RWPE1 (cell line): ENCODE data around the gene SPATS1.

Experiments
- CTCF ChIA-PET: fragments of 350-600 bp; sonication (Branson Sonifier 250); formaldehyde crosslinking; extraction: SDS; loops from one replicate; lab custom pipeline; 2021; lab: Yijun Ruan, JAX
- POLR2A ChIA-PET: fragments of 400-600 bp; formaldehyde crosslinking; extraction: SDS; loops from one replicate; lab custom pipeline; 2020; ENCODE audit warnings: antibody characterized with exemption; ENCODE audit not compliant: low non-redundant PET; lab: Yijun Ruan, JAX
- DNase-seq: peaks from one replicate; pipeline ENCODE4 v3.0.0; 2012; ENCODE audit warnings: low spot score
- H3K27ac ChIP-seq: fragments of 450-650 bp; 2 replicates; pipeline ENCODE4 v1.5.1; 2017
- CTCF ChIP-seq: fragments of 450-650 bp; conservative IDR thresholded peaks from 2 replicates; pipeline ENCODE4 v1.5.1; 2017; ENCODE audit warnings: low read depth, mild to moderate bottlenecking

Gene SPATS1

GRCh38 chr6:44298864-44299263 lies 43.6 kb upstream of the SPATS1 start:
- ChIA-PET CTCF (interaction anchor here (0.7 to 1.8 kb wide), 3 partner anchors 10 to 40 kb away, joined by 4 to 7 read pairs (median 5); partner anchors contain the start of gene AARS2), POLR2A (interaction anchor here (1.4 kb wide), 1 partner anchor 10 kb away, joined by 3 read pairs; no protein-coding TSS in a partner anchor)
- no peak for TF ChIP-seq CTCF
- no peak overlapping the region for H3K27ac ChIP-seq
- DNase-seq, result no peak

DNA sequence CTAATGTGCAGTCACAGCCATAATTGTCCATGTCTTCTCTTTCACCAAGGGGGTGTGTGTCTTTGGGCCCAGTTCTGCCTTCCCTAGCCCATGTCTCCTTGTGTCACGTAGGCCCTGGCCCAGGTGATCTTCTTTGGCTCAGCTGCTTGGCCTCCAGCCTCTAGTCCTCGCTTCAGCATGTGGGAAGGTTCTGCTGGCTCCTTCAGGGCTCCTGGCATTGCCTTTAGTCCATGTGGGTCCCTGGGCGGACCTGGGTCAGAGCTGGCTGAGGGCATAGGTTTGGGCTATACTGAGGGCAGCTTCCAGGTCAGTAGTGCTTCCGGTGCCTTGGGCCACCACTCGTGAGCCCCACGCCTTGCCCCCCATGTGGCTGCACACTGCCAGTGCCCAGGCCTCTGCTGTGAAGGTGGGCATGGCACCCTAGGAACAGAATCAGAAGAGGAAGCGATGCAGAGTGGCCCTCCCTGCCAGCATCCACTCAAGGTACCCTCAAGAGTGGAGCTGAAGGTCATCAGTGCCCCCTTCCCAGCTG lies 42.1 kb upstream of the SPATS1 start:
- POLR2A ChIA-PET, result no interaction called here
- CTCF ChIA-PET, result interaction anchor here (1.4 kb wide), 1 partner anchor 13 kb away, joined by 4 read pairs; the partner anchor contains the start of gene AARS2
- no peak for TF ChIP-seq CTCF
- no peak for DNase-seq
- no peak overlapping the region for H3K27ac ChIP-seq

- H3K27ac ChIP-seq, result no peak overlapping the region
- POLR2A ChIA-PET, result no interaction called here
- CTCF ChIA-PET, result interaction anchor here (1.4 kb wide), 1 partner anchor 12 kb away, joined by 4 read pairs; the partner anchor contains the start of gene AARS2
- TF ChIP-seq CTCF, result no peak
- DNase-seq, result no peak
Measured at GRCh38 chr6:44301106-44301505, 41.3 kb upstream of the SPATS1 start.

- DNase-seq, result no peak
- peak overlapping the region; percentile 15 for H3K27ac ChIP-seq
- TF ChIP-seq CTCF, result no peak
- ChIA-PET POLR2A (interaction anchor here (0.6 kb wide), 1 partner anchor 17 kb away, joined by 10 read pairs; no protein-coding TSS in a partner anchor), CTCF (interaction anchor here (0.6 to 1.4 kb wide), 3 partner anchors 11 to 41 kb away, joined by 3 to 10 read pairs (median 4); partner anchors contain the start of genes AARS2 and SPATS1)
Measured at GRCh38 chr6:44301782-44302564, 40.5 kb upstream of the SPATS1 start.

GRCh38 chr6:44302856-44303255 lies 39.6 kb upstream of the SPATS1 start:
- ChIA-PET CTCF (interaction anchor here (0.6 to 1.4 kb wide), 4 partner anchors 10 to 588 kb away, joined by 3 to 10 read pairs (median 3); partner anchors contain the start of genes AARS2 and SPATS1), POLR2A (no interaction called here)
- peak overlapping the region; percentile 15; the same call in 1 of the 2 replicates for H3K27ac ChIP-seq
- DNase-seq, result no peak
- TF ChIP-seq CTCF, result no peak

DNA sequence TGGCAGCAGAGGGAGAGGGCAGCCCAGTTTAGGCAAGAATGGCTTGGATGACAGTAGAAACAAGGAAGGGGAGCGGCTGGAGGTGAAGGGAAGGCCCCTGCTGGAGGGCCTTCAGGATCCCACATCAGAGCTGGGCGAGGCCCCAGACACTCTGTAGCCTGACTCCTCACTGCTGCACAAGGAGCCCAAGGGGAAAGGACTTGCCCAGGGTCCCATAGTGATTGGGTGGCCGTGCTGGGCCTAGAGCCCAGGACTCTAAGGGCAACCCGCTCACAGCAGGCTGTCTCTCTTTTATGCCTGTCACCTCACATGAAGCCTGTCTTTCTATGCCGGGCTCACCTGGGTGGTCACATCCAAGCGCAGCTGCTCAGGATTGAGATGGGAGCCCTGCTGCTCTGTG lies 38.6 kb upstream of the SPATS1 start:
- POLR2A ChIA-PET, result no interaction called here

More for the DNA sequence above, 38.6 kb upstream of the SPATS1 start:
- CTCF ChIA-PET, result interaction anchor here (0.6 to 1.1 kb wide), 6 partner anchors 17 to 589 kb away, joined by 3 read pairs; no protein-coding TSS in a partner anchor
- H3K27ac ChIP-seq, result no peak overlapping the region
- no peak for TF ChIP-seq CTCF
- no peak for DNase-seq
